ENCODE data around the gene SLCO6A1. TPM values are rescaled to one million over a fixed set of nuclear protein-coding genes. Genes with fewer than 3 reads are reported as not detected.

The SLCO6A1 gene
- total RNA-seq, 2 experiments from 2014 or later = not detected

DNA sequence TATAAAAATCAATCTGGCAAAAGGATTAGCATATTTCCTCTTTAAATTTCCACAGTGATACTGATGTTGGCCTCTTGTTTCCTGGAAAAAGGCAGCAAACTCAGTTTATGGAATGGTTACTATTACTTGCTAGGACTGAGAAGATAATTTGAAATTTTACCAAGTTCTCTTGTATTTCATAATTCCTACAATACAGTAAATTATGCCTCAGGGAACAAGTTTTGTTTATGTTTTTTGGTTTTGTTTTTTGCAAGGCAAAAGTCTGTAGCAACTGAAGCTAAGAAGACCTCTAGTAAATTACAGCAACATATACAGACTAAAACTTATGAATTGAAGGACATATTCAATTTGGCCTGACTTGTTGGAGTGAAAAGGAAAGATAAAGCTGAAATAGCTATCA, 30.2 kb upstream of the SLCO6A1 start:
- H3K27ac ChIP-seq (ENCODE audit: low read depth, low read length, poor library complexity, severe bottlenecking) = no peak overlapping the region
- ChIA-PET POLR2A (no interaction called here), CTCF (ENCODE audit: unreplicated experiment) (no interaction called here)
- H3K79me2 ChIP-seq (ENCODE audit: insufficient read depth, low read depth, low read length) = no peaks in the 10 kb centered on the region
- H4K20me1 ChIP-seq (ENCODE audit: insufficient read depth, low read length) = no peaks in the 10 kb centered on the region
- H2AFZ ChIP-seq (ENCODE audit: low read length) = no peak overlapping the region
- BruUV-seq (replicated peaks) = no TSS peak
- H3K4me3 ChIP-seq (ENCODE audit: low read depth, low read length, poor library complexity, severe bottlenecking) = no peak overlapping the region
- H3K9me2 ChIP-seq (ENCODE audit: insufficient read depth, low read length) = no peaks in the 10 kb centered on the region
- H3K36me3 ChIP-seq (ENCODE audit: insufficient read depth, low read length) = no peaks in the 10 kb centered on the region
- DNase-seq (ENCODE audit: low spot score) = no peak
- no peaks in the 10 kb centered on the region for H3K4me1 ChIP-seq (ENCODE audit: insufficient read depth, low read length, poor library complexity, severe bottlenecking)
- intact Hi-C loops (cut with micrococcal nuclease; ENCODE audit: unreplicated experiment) = no loop called here
- H3K4me2 ChIP-seq (ENCODE audit: low read length) = no peak overlapping the region
- no peaks in the 10 kb centered on the region for H3K9me3 ChIP-seq (ENCODE audit: low read length)
- TF ChIP-seq EZH2phosphoT487 (IDR thresholded peaks at IDR 0.05; ENCODE audit: borderline replicate concordance, low read depth, low read length) = no peak
- TF ChIP-seq, protein P1, sequence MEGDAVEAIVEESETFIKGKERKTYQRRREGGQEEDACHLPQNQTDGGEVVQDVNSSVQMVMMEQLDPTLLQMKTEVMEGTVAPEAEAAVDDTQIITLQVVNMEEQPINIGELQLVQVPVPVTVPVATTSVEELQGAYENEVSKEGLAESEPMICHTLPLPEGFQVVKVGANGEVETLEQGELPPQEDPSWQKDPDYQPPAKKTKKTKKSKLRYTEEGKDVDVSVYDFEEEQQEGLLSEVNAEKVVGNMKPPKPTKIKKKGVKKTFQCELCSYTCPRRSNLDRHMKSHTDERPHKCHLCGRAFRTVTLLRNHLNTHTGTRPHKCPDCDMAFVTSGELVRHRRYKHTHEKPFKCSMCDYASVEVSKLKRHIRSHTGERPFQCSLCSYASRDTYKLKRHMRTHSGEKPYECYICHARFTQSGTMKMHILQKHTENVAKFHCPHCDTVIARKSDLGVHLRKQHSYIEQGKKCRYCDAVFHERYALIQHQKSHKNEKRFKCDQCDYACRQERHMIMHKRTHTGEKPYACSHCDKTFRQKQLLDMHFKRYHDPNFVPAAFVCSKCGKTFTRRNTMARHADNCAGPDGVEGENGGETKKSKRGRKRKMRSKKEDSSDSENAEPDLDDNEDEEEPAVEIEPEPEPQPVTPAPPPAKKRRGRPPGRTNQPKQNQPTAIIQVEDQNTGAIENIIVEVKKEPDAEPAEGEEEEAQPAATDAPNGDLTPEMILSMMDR (conservative IDR thresholded peaks at IDR 0.05; ENCODE audit: low read length) = no peak

DNA sequence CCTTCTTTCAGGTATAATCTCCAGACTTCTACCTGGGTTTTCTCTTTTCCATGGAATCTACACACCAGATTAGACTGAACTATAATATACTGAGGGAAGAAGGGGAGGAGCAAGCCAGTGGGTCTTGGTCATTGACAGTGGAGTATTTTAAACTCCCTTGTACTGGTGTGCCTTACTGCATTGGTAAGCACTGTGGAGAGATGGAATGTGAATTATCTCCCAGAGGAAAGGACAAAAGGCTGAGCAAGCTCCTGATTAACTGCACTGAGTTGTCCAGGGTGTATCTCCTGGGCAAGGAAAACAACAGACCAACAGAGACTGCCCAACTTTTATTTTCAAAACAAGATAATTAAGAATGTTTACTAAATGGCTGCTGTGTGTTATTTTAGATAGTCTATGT, 29.8 kb upstream of the SLCO6A1 start:
- H3K4me1 ChIP-seq (ENCODE audit: insufficient read depth, low read length, poor library complexity, severe bottlenecking) = no peaks in the 10 kb centered on the region
- no peaks in the 10 kb centered on the region for H3K36me3 ChIP-seq (ENCODE audit: insufficient read depth, low read length)
- TF ChIP-seq, protein P1 (conservative IDR thresholded peaks at IDR 0.05; ENCODE audit: low read length) = no peak
- TF ChIP-seq EZH2phosphoT487 (IDR thresholded peaks at IDR 0.05; ENCODE audit: borderline replicate concordance, low read depth, low read length) = no peak
- no peak overlapping the region for H3K4me2 ChIP-seq (ENCODE audit: low read length)
- no peak for DNase-seq (ENCODE audit: low spot score)
- CTCF ChIA-PET (ENCODE audit: unreplicated experiment) = no interaction called here
- no peak overlapping the region for H2AFZ ChIP-seq (ENCODE audit: low read length)
- POLR2A ChIA-PET = no interaction called here
- no peak overlapping the region for H3K4me3 ChIP-seq (ENCODE audit: low read depth, low read length, poor library complexity, severe bottlenecking)
- no peaks in the 10 kb centered on the region for H3K9me2 ChIP-seq (ENCODE audit: insufficient read depth, low read length)
- H3K79me2 ChIP-seq (ENCODE audit: insufficient read depth, low read depth, low read length) = no peaks in the 10 kb centered on the region
- intact Hi-C loops (cut with micrococcal nuclease; ENCODE audit: unreplicated experiment) = no loop called here
- no peaks in the 10 kb centered on the region for H3K9me3 ChIP-seq (ENCODE audit: low read length)
- no peak overlapping the region for H3K27ac ChIP-seq (ENCODE audit: low read depth, low read length, poor library complexity, severe bottlenecking)
- H4K20me1 ChIP-seq (ENCODE audit: insufficient read depth, low read length) = no peaks in the 10 kb centered on the region
- BruUV-seq (replicated peaks) = no TSS peak

DNA sequence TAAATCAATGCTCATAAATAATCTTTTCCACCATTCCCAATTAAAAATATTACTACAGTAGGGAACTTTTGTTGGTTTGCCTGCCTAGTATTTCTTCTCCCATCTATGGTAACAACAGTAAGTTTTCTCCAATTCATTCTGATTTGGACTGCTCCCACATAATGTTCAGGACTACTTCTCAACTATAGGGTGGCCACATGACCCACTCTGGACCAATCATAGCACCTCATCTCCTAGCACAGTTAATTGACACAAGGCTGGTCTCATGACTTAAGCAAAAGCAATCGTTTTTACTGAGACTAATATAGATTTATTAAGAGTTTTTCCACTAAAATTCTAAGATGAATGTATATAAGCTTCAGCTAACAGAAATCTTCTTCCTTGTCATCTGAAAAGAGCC, 28.7 kb upstream of the SLCO6A1 start:
- Histone ChIP-seq H2AFZ (ENCODE audit: low read length) (no peak overlapping the region), H3K4me1 (ENCODE audit: insufficient read depth, low read length, poor library complexity, severe bottlenecking) (no peaks in the 10 kb centered on the region), H4K20me1 (ENCODE audit: insufficient read depth, low read length) (no peaks in the 10 kb centered on the region), H3K79me2 (ENCODE audit: insufficient read depth, low read depth, low read length) (no peaks in the 10 kb centered on the region), H3K4me2 (ENCODE audit: low read length) (no peak overlapping the region), H3K36me3 (ENCODE audit: insufficient read depth, low read length) (no peaks in the 10 kb centered on the region), H3K9me2 (ENCODE audit: insufficient read depth, low read length) (no peaks in the 10 kb centered on the region), H3K27ac (ENCODE audit: low read depth, low read length, poor library complexity, severe bottlenecking) (no peak overlapping the region), H3K4me3 (ENCODE audit: low read depth, low read length, poor library complexity, severe bottlenecking) (no peak overlapping the region), H3K9me3 (ENCODE audit: low read length) (no peaks in the 10 kb centered on the region)
- TF ChIP-seq EZH2phosphoT487 (IDR thresholded peaks at IDR 0.05; ENCODE audit: borderline replicate concordance, low read depth, low read length) = no peak
- TF ChIP-seq, protein P1 (conservative IDR thresholded peaks at IDR 0.05; ENCODE audit: low read length) = no peak
- no peak for DNase-seq (ENCODE audit: low spot score)
- ChIA-PET POLR2A (no interaction called here), CTCF (ENCODE audit: unreplicated experiment) (no interaction called here)
- no TSS peak for BruUV-seq (replicated peaks)
- intact Hi-C loops (cut with micrococcal nuclease; ENCODE audit: unreplicated experiment) = no loop called here

All from OCI-LY7 (cell line).